SK-N-MC (cell line): Measurements from ENCODE around the gene DOCK6.

Source experiments
- DNase-seq: peaks from one replicate; pipeline ENCODE4 v3.0.0-alpha.2; 2011; ENCODE audit warnings: low read depth, low spot score
- H3K27ac ChIP-seq: fragments of 200-600 bp; sonication (generic); 2 replicates; pipeline ENCODE4 v1.5.1; 2016; ENCODE audit warnings: mixed run types
- H3K36me3 ChIP-seq: fragments of 200-600 bp; sonication (generic); 2 replicates; pipeline ENCODE4 v1.6.1; 2017; ENCODE audit warnings: antibody characterized with exemption, low read length, mixed read lengths; ENCODE audit not compliant: insufficient read depth
- H3K4me3 ChIP-seq: fragments of 200-600 bp; sonication (generic); 2 replicates; pipeline ENCODE4 v1.5.1; 2016
- H3K9ac ChIP-seq: fragments of 200-600 bp; sonication (generic); 2 replicates; pipeline ENCODE4 v1.8.0; 2017; ENCODE audit warnings: mixed run types, mixed read lengths; ENCODE audit not compliant: insufficient read length
- H3K9me3 ChIP-seq: fragments of 200-600 bp; sonication (generic); 2 replicates; pipeline ENCODE4 v1.6.1; 2017; ENCODE audit warnings: low read depth, mild to moderate bottlenecking, antibody characterized with exemption, low read length, moderate library complexity, mixed read lengths
- EZH2 ChIP-seq: fragments of 200-600 bp; sonication (generic); IDR thresholded peaks from one replicate; pipeline ENCODE4 v1.6.1; 2017; ENCODE audit warnings: antibody characterized with exemption
- FOXP2 ChIP-seq: optimal IDR thresholded peaks from 2 replicates; pipeline ENCODE3; 2011; ENCODE audit warnings: mild to moderate bottlenecking, moderate library complexity; ENCODE audit not compliant: insufficient read depth; ENCODE audit errors: extremely low read length, control extremely low read depth
- POLR2AphosphoS5 ChIP-seq: IDR thresholded peaks from 2 replicates; pipeline ENCODE4 v1.6.1; 2012; ENCODE audit warnings: mild to moderate bottlenecking, low read depth, low read length, borderline replicate concordance

DOCK6 gene

GRCh38 chr19:11208561-11209471 lies 53.5 kb downstream of the DOCK6 start:
- Histone ChIP-seq H3K36me3 (no peaks in the 10 kb centered on the region), H3K4me3 (no peak overlapping the region), H3K9me3 (no peaks in the 10 kb centered on the region), H3K9ac (no peak overlapping the region), H3K27ac (no peak overlapping the region)
- DNase-seq, result no peak
- TF ChIP-seq FOXP2 (no peak), EZH2 (no peak), POLR2AphosphoS5 (no peak)

GRCh38 chr19:11205939-11206570 lies 56.3 kb downstream of the DOCK6 start:
- Histone ChIP-seq H3K4me3 (no peak overlapping the region), H3K9me3 (no peaks in the 10 kb centered on the region), H3K27ac (no peak overlapping the region), H3K36me3 (no peaks in the 10 kb centered on the region), H3K9ac (no peak overlapping the region)
- DNase-seq, result no peak
- no peak for TF ChIP-seq POLR2AphosphoS5
- no peak for TF ChIP-seq EZH2
- TF ChIP-seq FOXP2, result no peak

- no peak overlapping the region for H3K9ac ChIP-seq
- H3K27ac ChIP-seq, result no peak overlapping the region
- H3K36me3 ChIP-seq, result no peaks in the 10 kb centered on the region
- no peak overlapping the region for H3K4me3 ChIP-seq
- no peak for TF ChIP-seq FOXP2
- no peak for TF ChIP-seq POLR2AphosphoS5
- no peak for TF ChIP-seq EZH2
- no peak for DNase-seq
- no peaks in the 10 kb centered on the region for H3K9me3 ChIP-seq
These were observed 57.4 kb downstream of the DOCK6 start for GRCh38 chr19:11204943-11205349.

- Histone ChIP-seq H3K27ac (no peak overlapping the region), H3K9me3 (no peaks in the 10 kb centered on the region), H3K36me3 (no peaks in the 10 kb centered on the region), H3K4me3 (no peak overlapping the region), H3K9ac (no peak overlapping the region)
- TF ChIP-seq POLR2AphosphoS5 (no peak), FOXP2 (no peak), EZH2 (no peak)
- no peak for DNase-seq
These were observed 58.2 kb downstream of the DOCK6 start for GRCh38 chr19:11204076-11204602.

GRCh38 chr19:11203194-11204075 lies 58.9 kb downstream of the DOCK6 start:
- no peak overlapping the region for H3K4me3 ChIP-seq
- no peak for DNase-seq
- no peaks in the 10 kb centered on the region for H3K9me3 ChIP-seq
- no peaks in the 10 kb centered on the region for H3K36me3 ChIP-seq
- no peak overlapping the region for H3K27ac ChIP-seq
- no peak overlapping the region for H3K9ac ChIP-seq
- TF ChIP-seq FOXP2, result no peak
- no peak for TF ChIP-seq POLR2AphosphoS5
- TF ChIP-seq EZH2, result no peak

- TF ChIP-seq EZH2, result no peak
- TF ChIP-seq POLR2AphosphoS5, result no peak
- TF ChIP-seq FOXP2, result no peak
- DNase-seq, result no peak
- H3K27ac ChIP-seq, result no peak overlapping the region
- no peaks in the 10 kb centered on the region for H3K36me3 ChIP-seq
- no peak overlapping the region for H3K9ac ChIP-seq
- H3K9me3 ChIP-seq, result no peaks in the 10 kb centered on the region
- H3K4me3 ChIP-seq, result no peak overlapping the region
These were observed 59.7 kb downstream of the DOCK6 start for GRCh38 chr19:11202488-11203193.

GRCh38 chr19:11201791-11202190 lies 60.5 kb downstream of the DOCK6 start:
- TF ChIP-seq FOXP2 (no peak), POLR2AphosphoS5 (no peak), EZH2 (no peak)
- Histone ChIP-seq H3K27ac (no peak overlapping the region), H3K36me3 (no peaks in the 10 kb centered on the region), H3K9me3 (no peaks in the 10 kb centered on the region), H3K9ac (no peak overlapping the region), H3K4me3 (no peak overlapping the region)
- no peak for DNase-seq
